Endothelial cell of umbilical vein (primary cell): ENCODE data around the gene PTRH1.

ENCODE experiments used
- CTCF ChIP-seq, 2 donors: IDR thresholded peaks; 1 replicate in 1 of 2; 2 replicates in 1 of 2; pipeline ENCODE4 v1.5.1; 2011; ENCODE audit warnings: low read length in 2 of 2, mild to moderate bottlenecking in 2 of 2, moderate library complexity in 2 of 2, control low read depth in 1 of 2, inconsistent platforms in 1 of 2, low read depth in 1 of 2; ENCODE audit not compliant: insufficient read depth in 1 of 2; ENCODE audit errors: extremely low read depth in 1 of 2
- EZH2 ChIP-seq: IDR thresholded peaks from 2 replicates; pipeline ENCODE4 v1.6.1; 2012; ENCODE audit warnings: borderline replicate concordance, low read depth, mild to moderate bottlenecking, moderate library complexity, low read length, inconsistent platforms; ENCODE audit not compliant: severe bottlenecking
- FOS ChIP-seq: IDR thresholded peaks from 2 replicates; pipeline ENCODE4 v1.6.1; 2011; ENCODE audit warnings: mild to moderate bottlenecking, low read length, moderate library complexity, borderline replicate concordance; ENCODE audit not compliant: insufficient read depth
- GATA2 ChIP-seq: IDR thresholded peaks from 2 replicates; pipeline ENCODE4 v1.7.0; 2011; ENCODE audit warnings: low read depth, mild to moderate bottlenecking, moderate library complexity, mixed read lengths, low read length; ENCODE audit not compliant: insufficient read length, insufficient read depth
- JUN ChIP-seq: IDR thresholded peaks from 2 replicates; pipeline ENCODE4 v1.6.1; 2011; ENCODE audit warnings: borderline replicate concordance, low read depth; ENCODE audit not compliant: insufficient read length, insufficient read depth
- POLR2A ChIP-seq: IDR thresholded peaks from 2 replicates; pipeline ENCODE4 v1.6.1; 2012; ENCODE audit warnings: low read depth, mild to moderate bottlenecking, control low read depth, low read length
- POLR2AphosphoS5 ChIP-seq: IDR thresholded peaks from 2 replicates; pipeline ENCODE4 v1.6.1; 2012; ENCODE audit warnings: low read depth, mild to moderate bottlenecking, control low read depth, low read length, moderate library complexity; ENCODE audit not compliant: insufficient read depth
- TF ChIP-seq, protein P1 (sequence below): IDR thresholded peaks from 2 replicates; pipeline ENCODE4 v1.6.1; 2011; ENCODE audit not compliant: insufficient read depth, insufficient read length

GRCh38 chr9:127698386-127698785 is 17.1 kb downstream of the PTRH1 start:
- TF ChIP-seq CTCF (IDR thresholded peaks at IDR 0.05; ENCODE audit: extremely low read depth in 1 of 2, insufficient read depth in 1 of 2, low read depth in 1 of 2, low read length in 2 of 2) (no peak), JUN (no peak), EZH2 (no peak), POLR2A (no peak), POLR2AphosphoS5 (no peak), GATA2 (no peak), FOS (no peak)
- TF ChIP-seq, protein P1, sequence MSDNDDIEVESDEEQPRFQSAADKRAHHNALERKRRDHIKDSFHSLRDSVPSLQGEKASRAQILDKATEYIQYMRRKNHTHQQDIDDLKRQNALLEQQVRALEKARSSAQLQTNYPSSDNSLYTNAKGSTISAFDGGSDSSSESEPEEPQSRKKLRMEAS: no peak
